ENCODE measurements around the gene SLC25A52.
"Not testable (repeated sequence)": the region's sequence is repeated elsewhere in the genome, so short reads cannot be mapped to it uniquely, and the experiment has no call there.

SLC25A52 gene

GRCh38 chr18:31740180-31740579, 20.5 kb downstream of the SLC25A52 start:
- no peak for DNase-seq (ENCODE audit: low read depth in 2 of 2)

- DNase-seq (ENCODE audit: low read depth in 2 of 2): no peak
Observed at GRCh38 chr18:31739651-31740050, 21.0 kb downstream of the SLC25A52 start.

- DNase-seq (ENCODE audit: low read depth in 2 of 2): no peak
Observed at GRCh38 chr18:31738460-31739407, 21.9 kb downstream of the SLC25A52 start.

GRCh38 chr18:31736630-31737029, 24.1 kb downstream of the SLC25A52 start:
- DNase-seq (ENCODE audit: low read depth in 2 of 2): no peak

GRCh38 chr18:31731628-31732027, 29.1 kb downstream of the SLC25A52 start:
- no peak for DNase-seq (ENCODE audit: low read depth in 2 of 2)

GRCh38 chr18:31729196-31729595, 31.5 kb downstream of the SLC25A52 start:
- not testable (repeated sequence) for DNase-seq (ENCODE audit: low read depth in 2 of 2)

- no peak for DNase-seq (ENCODE audit: low read depth in 2 of 2)
Observed at GRCh38 chr18:31723990-31724711, 36.5 kb downstream of the SLC25A52 start.

GRCh38 chr18:31723639-31723989, 37.1 kb downstream of the SLC25A52 start:
- DNase-seq (ENCODE audit: low read depth in 2 of 2): no peak

- peak; percentile 51 to 56 for DNase-seq (ENCODE audit: low read depth in 2 of 2)
Observed at GRCh38 chr18:31722369-31722957, 38.2 kb downstream of the SLC25A52 start.

GRCh38 chr18:31721601-31722000, 39.1 kb downstream of the SLC25A52 start:
- DNase-seq (ENCODE audit: low read depth in 2 of 2): no peak

- DNase-seq (ENCODE audit: low read depth in 2 of 2): no peak
Observed at GRCh38 chr18:31720867-31721266, 39.8 kb downstream of the SLC25A52 start.

- no peak for DNase-seq (ENCODE audit: low read depth in 2 of 2)
Observed at GRCh38 chr18:31719363-31720006, 41.2 kb downstream of the SLC25A52 start.

- DNase-seq (ENCODE audit: low read depth in 2 of 2): no peak
Observed at GRCh38 chr18:31718386-31718785, 42.3 kb downstream of the SLC25A52 start.

- no peak for DNase-seq (ENCODE audit: low read depth in 2 of 2)
Observed at GRCh38 chr18:31716362-31716761, 44.3 kb downstream of the SLC25A52 start.

- DNase-seq (ENCODE audit: low read depth in 2 of 2): no peak
Observed at GRCh38 chr18:31711365-31712172, 49.1 kb downstream of the SLC25A52 start.

- DNase-seq (ENCODE audit: low read depth in 2 of 2): no peak
Observed at GRCh38 chr18:31710826-31711225, 49.9 kb downstream of the SLC25A52 start.

Measured in stimulated activated CD8-positive, alpha-beta memory T cell treated with anti-CD3 and anti-CD28 coated beads, Interleukin-15, amount 100 ng/mL, for 48 hours (primary cell).